Neural cell (in vitro differentiated cells): ENCODE data around the gene FEM1B. TPM values are rescaled to one million over a fixed set of nuclear protein-coding genes. Genes with fewer than 3 reads are reported as not detected.

Source experiments
- H2AFZ ChIP-seq: fragments of 200-600, 300-800 bp; sonication (generic), shearing (Covaris generic); 2 replicates; pipeline ENCODE4 v1.6.0; 2014; ENCODE audit warnings: low read depth, mild to moderate bottlenecking, antibody characterized with exemption, low read length, moderate library complexity
- H3F3A ChIP-seq: fragments of 200-600 bp; shearing (Covaris generic); 2 replicates; pipeline ENCODE4 v1.6.1; 2016; ENCODE audit warnings: mild to moderate bottlenecking, moderate library complexity, mixed read lengths, antibody characterized with exemption, low read length; ENCODE audit not compliant: insufficient read depth, poor library complexity, severe bottlenecking
- H3K27ac ChIP-seq: fragments of 200-600, 300-800 bp; sonication (generic), shearing (Covaris generic); 2 replicates; pipeline ENCODE4 v1.5.1; 2014; ENCODE audit warnings: mild to moderate bottlenecking, low read length, moderate library complexity
- H3K27me3 ChIP-seq: fragments of 300-800, 200-600 bp; sonication (generic), shearing (Covaris generic); 2 replicates; pipeline ENCODE4 v1.6.0; 2014; ENCODE audit warnings: mild to moderate bottlenecking, low read depth, low read length, moderate library complexity; ENCODE audit not compliant: insufficient read depth
- H3K36me3 ChIP-seq: fragments of 300-800, 200-600 bp; sonication (generic), shearing (Covaris generic); 2 replicates; pipeline ENCODE4 v1.5.1; 2014; ENCODE audit warnings: mild to moderate bottlenecking, antibody characterized with exemption, low read length, moderate library complexity; ENCODE audit not compliant: insufficient read depth
- H3K4me2 ChIP-seq: fragments of 300-800, 200-600 bp; sonication (generic), shearing (Covaris generic); 2 replicates; pipeline ENCODE4 v1.6.0; 2014; ENCODE audit warnings: mild to moderate bottlenecking, low read length
- H3K4me3 ChIP-seq: fragments of 300-800, 200-600 bp; sonication (generic), shearing (Covaris generic); 2 replicates; pipeline ENCODE4 v1.5.1; 2014; ENCODE audit warnings: mild to moderate bottlenecking, low read length, moderate library complexity
- H3K79me2 ChIP-seq: fragments of 200-600 bp; shearing (Covaris generic); replicated peaks from 2 replicates; pipeline ENCODE4 v1.6.0; 2014; ENCODE audit warnings: mild to moderate bottlenecking, low read length, moderate library complexity; ENCODE audit not compliant: insufficient read depth
- H3K9ac ChIP-seq: fragments of 300-800, 200-600 bp; sonication (generic), shearing (Covaris generic); 2 replicates; pipeline ENCODE4 v1.6.1; 2016; ENCODE audit warnings: mild to moderate bottlenecking, low read length, mixed read lengths
- H3K9me2 ChIP-seq: fragments of 200-600 bp; shearing (Covaris generic); 2 replicates; pipeline ENCODE4 v1.6.1; 2016; ENCODE audit warnings: mild to moderate bottlenecking, low read length, mixed read lengths; ENCODE audit not compliant: insufficient read depth
- H3K9me3 ChIP-seq: fragments of 200-600, 300-800 bp; sonication (generic), shearing (Covaris generic); 2 replicates; pipeline ENCODE4 v1.6.1; 2016; ENCODE audit warnings: mild to moderate bottlenecking, mixed run types, low read length, moderate library complexity, mixed read lengths
- H4K20me1 ChIP-seq: fragments of 200-600 bp; shearing (Covaris generic); 2 replicates; pipeline ENCODE4 v1.6.1; 2016; ENCODE audit warnings: mild to moderate bottlenecking, mixed run types; ENCODE audit not compliant: insufficient read depth
- CTCF ChIP-seq: fragments of 450-650 bp; IDR thresholded peaks from 2 replicates; pipeline ENCODE4 v1.5.1; 2014; ENCODE audit warnings: antibody characterized with exemption, mild to moderate bottlenecking, moderate library complexity; ENCODE audit not compliant: poor library complexity, severe bottlenecking
- EP300 ChIP-seq: fragments of 450-650 bp; conservative IDR thresholded peaks from 2 replicates; pipeline ENCODE4 v1.6.1; 2014; ENCODE audit warnings: antibody characterized with exemption, mild to moderate bottlenecking, moderate library complexity; ENCODE audit not compliant: poor library complexity, severe bottlenecking
- EZH2 ChIP-seq: fragments of 200-600, 300-800 bp; shearing (Covaris generic), sonication (generic); IDR thresholded peaks from 2 replicates; pipeline ENCODE4 v1.6.1; 2014; ENCODE audit warnings: antibody characterized with exemption, low read length, borderline replicate concordance, mild to moderate bottlenecking; ENCODE audit not compliant: insufficient read depth, poor library complexity, severe bottlenecking
- MXI1 ChIP-seq: fragments of 450-650 bp; conservative IDR thresholded peaks from 2 replicates; pipeline ENCODE4 v1.6.1; 2014; ENCODE audit warnings: antibody characterized with exemption, mild to moderate bottlenecking; ENCODE audit not compliant: poor library complexity, severe bottlenecking
- POLR2AphosphoS5 ChIP-seq: IDR thresholded peaks from 2 replicates; pipeline ENCODE4 v1.6.1; 2012
- RAD21 ChIP-seq: fragments of 450-650 bp; conservative IDR thresholded peaks from 2 replicates; pipeline ENCODE4 v1.6.1; 2014; ENCODE audit warnings: antibody characterized with exemption, mild to moderate bottlenecking, moderate library complexity
- REST ChIP-seq: IDR thresholded peaks from 2 replicates; pipeline ENCODE4 v1.6.1; 2012; ENCODE audit warnings: borderline replicate concordance
- SMC3 ChIP-seq: fragments of 450-650 bp; conservative IDR thresholded peaks from 2 replicates; pipeline ENCODE4 v1.6.1; 2014; ENCODE audit warnings: antibody characterized with exemption, mild to moderate bottlenecking, moderate library complexity; ENCODE audit not compliant: poor library complexity
- TAF1 ChIP-seq: IDR thresholded peaks from 2 replicates; pipeline ENCODE4 v1.6.1; 2012; ENCODE audit warnings: low read depth
- polyA plus RNA-seq: library from polyadenylated mRNA; depleted of rRNA; stranded (reverse); fragments of >200 nt; gene quantifications from 2 replicates; pipeline ENCODE4 v1.2.3, GENCODE V29; 2014

The FEM1B gene
- polyA plus RNA-seq, 1 donor from 2014 or later, result 58.0 TPM

GRCh38 chr15:68259883-68260282 lies 17.7 kb upstream of the FEM1B start:
- no peak overlapping the region for H3K9ac ChIP-seq
- no peak overlapping the region for H2AFZ ChIP-seq
- H3K9me2 ChIP-seq, result no peaks in the 10 kb centered on the region
- H3K27ac ChIP-seq, result no peak overlapping the region
- H3K4me3 ChIP-seq, result no peak overlapping the region
- H3K79me2 ChIP-seq, result no peaks in the 10 kb centered on the region
- no peaks in the 10 kb centered on the region for H3K9me3 ChIP-seq
- no peaks in the 10 kb centered on the region for H4K20me1 ChIP-seq
- H3K4me2 ChIP-seq, result no peak overlapping the region
- TF ChIP-seq MXI1 (no peak), POLR2AphosphoS5 (no peak), RAD21 (no peak), CTCF (no peak), REST (no peak), SMC3 (no peak), EZH2 (no peak), TAF1 (no peak), EP300 (no peak)
- H3F3A ChIP-seq, result no peaks in the 10 kb centered on the region
- H3K36me3 ChIP-seq, result no peaks in the 10 kb centered on the region
- H3K27me3 ChIP-seq, result no peaks in the 10 kb centered on the region

GRCh38 chr15:68261241-68261640 lies 16.3 kb upstream of the FEM1B start:
- H2AFZ ChIP-seq, result no peak overlapping the region
- no peaks in the 10 kb centered on the region for H3F3A ChIP-seq
- no peaks in the 10 kb centered on the region for H3K9me3 ChIP-seq
- TF ChIP-seq CTCF (no peak), SMC3 (no peak), POLR2AphosphoS5 (no peak), EP300 (no peak), EZH2 (no peak), RAD21 (no peak), REST (no peak), TAF1 (no peak), MXI1 (no peak)
- H4K20me1 ChIP-seq, result no peaks in the 10 kb centered on the region
- H3K9me2 ChIP-seq, result no peaks in the 10 kb centered on the region
- H3K9ac ChIP-seq, result no peak overlapping the region
- no peak overlapping the region for H3K4me2 ChIP-seq
- H3K36me3 ChIP-seq, result no peaks in the 10 kb centered on the region
- H3K79me2 ChIP-seq, result no peaks in the 10 kb centered on the region
- H3K27me3 ChIP-seq, result no peaks in the 10 kb centered on the region
- no peak overlapping the region for H3K4me3 ChIP-seq
- no peak overlapping the region for H3K27ac ChIP-seq
